ENCODE results near the gene BEND7. TPM values are rescaled to one million over a fixed set of nuclear protein-coding genes. Genes with fewer than 3 reads are reported as not detected.

Gene BEND7
- total and polyA plus RNA-seq, 2 of the 13 experiments (the other 11 are each of a cell fraction or from before 2014, with no cell fraction given), result 14.1 to 17.1 TPM

GRCh38 chr10:13481690-13482089 is 47.1 kb downstream of the BEND7 start (continued):
- TF ChIP-seq, protein P1, sequence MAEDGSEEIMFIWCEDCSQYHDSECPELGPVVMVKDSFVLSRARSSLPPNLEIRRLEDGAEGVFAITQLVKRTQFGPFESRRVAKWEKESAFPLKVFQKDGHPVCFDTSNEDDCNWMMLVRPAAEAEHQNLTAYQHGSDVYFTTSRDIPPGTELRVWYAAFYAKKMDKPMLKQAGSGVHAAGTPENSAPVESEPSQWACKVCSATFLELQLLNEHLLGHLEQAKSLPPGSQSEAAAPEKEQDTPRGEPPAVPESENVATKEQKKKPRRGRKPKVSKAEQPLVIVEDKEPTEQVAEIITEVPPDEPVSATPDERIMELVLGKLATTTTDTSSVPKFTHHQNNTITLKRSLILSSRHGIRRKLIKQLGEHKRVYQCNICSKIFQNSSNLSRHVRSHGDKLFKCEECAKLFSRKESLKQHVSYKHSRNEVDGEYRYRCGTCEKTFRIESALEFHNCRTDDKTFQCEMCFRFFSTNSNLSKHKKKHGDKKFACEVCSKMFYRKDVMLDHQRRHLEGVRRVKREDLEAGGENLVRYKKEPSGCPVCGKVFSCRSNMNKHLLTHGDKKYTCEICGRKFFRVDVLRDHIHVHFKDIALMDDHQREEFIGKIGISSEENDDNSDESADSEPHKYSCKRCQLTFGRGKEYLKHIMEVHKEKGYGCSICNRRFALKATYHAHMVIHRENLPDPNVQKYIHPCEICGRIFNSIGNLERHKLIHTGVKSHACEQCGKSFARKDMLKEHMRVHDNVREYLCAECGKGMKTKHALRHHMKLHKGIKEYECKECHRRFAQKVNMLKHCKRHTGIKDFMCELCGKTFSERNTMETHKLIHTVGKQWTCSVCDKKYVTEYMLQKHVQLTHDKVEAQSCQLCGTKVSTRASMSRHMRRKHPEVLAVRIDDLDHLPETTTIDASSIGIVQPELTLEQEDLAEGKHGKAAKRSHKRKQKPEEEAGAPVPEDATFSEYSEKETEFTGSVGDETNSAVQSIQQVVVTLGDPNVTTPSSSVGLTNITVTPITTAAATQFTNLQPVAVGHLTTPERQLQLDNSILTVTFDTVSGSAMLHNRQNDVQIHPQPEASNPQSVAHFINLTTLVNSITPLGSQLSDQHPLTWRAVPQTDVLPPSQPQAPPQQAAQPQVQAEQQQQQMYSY (CRISPR knock-in tag; IDR thresholded peaks at IDR 0.05), result no peak
- TF ChIP-seq KDM1A (CRISPR knock-in tag; IDR thresholded peaks at IDR 0.05) (no peak), ZFY (CRISPR knock-in tag; IDR thresholded peaks at IDR 0.05) (no peak), CBX2 (IDR thresholded peaks at IDR 0.05; ENCODE audit: low read depth, low read length) (no peak), CBX2 (CRISPR knock-in tag; IDR thresholded peaks at IDR 0.05; ENCODE audit: low read depth) (no peak), MBNL3 (CRISPR knock-in tag; conservative IDR thresholded peaks at IDR 0.05) (no peak), SKI (IDR thresholded peaks at IDR 0.05; ENCODE audit: partially characterized antibody) (no peak)
- TF ChIP-seq, protein P2, sequence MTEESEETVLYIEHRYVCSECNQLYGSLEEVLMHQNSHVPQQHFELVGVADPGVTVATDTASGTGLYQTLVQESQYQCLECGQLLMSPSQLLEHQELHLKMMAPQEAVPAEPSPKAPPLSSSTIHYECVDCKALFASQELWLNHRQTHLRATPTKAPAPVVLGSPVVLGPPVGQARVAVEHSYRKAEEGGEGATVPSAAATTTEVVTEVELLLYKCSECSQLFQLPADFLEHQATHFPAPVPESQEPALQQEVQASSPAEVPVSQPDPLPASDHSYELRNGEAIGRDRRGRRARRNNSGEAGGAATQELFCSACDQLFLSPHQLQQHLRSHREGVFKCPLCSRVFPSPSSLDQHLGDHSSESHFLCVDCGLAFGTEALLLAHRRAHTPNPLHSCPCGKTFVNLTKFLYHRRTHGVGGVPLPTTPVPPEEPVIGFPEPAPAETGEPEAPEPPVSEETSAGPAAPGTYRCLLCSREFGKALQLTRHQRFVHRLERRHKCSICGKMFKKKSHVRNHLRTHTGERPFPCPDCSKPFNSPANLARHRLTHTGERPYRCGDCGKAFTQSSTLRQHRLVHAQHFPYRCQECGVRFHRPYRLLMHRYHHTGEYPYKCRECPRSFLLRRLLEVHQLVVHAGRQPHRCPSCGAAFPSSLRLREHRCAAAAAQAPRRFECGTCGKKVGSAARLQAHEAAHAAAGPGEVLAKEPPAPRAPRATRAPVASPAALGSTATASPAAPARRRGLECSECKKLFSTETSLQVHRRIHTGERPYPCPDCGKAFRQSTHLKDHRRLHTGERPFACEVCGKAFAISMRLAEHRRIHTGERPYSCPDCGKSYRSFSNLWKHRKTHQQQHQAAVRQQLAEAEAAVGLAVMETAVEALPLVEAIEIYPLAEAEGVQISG (CRISPR knock-in tag; IDR thresholded peaks at IDR 0.05), result no peak
- TF ChIP-seq, protein P3, sequence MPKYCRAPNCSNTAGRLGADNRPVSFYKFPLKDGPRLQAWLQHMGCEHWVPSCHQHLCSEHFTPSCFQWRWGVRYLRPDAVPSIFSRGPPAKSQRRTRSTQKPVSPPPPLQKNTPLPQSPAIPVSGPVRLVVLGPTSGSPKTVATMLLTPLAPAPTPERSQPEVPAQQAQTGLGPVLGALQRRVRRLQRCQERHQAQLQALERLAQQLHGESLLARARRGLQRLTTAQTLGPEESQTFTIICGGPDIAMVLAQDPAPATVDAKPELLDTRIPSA (CRISPR knock-in tag; IDR thresholded peaks at IDR 0.05; ENCODE audit: borderline replicate concordance), result no peak
- TF ChIP-seq, protein P4, sequence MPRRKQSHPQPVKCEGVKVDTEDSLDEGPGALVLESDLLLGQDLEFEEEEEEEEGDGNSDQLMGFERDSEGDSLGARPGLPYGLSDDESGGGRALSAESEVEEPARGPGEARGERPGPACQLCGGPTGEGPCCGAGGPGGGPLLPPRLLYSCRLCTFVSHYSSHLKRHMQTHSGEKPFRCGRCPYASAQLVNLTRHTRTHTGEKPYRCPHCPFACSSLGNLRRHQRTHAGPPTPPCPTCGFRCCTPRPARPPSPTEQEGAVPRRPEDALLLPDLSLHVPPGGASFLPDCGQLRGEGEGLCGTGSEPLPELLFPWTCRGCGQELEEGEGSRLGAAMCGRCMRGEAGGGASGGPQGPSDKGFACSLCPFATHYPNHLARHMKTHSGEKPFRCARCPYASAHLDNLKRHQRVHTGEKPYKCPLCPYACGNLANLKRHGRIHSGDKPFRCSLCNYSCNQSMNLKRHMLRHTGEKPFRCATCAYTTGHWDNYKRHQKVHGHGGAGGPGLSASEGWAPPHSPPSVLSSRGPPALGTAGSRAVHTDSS (CRISPR knock-in tag; conservative IDR thresholded peaks at IDR 0.05), result no peak
- TF ChIP-seq, protein P5, sequence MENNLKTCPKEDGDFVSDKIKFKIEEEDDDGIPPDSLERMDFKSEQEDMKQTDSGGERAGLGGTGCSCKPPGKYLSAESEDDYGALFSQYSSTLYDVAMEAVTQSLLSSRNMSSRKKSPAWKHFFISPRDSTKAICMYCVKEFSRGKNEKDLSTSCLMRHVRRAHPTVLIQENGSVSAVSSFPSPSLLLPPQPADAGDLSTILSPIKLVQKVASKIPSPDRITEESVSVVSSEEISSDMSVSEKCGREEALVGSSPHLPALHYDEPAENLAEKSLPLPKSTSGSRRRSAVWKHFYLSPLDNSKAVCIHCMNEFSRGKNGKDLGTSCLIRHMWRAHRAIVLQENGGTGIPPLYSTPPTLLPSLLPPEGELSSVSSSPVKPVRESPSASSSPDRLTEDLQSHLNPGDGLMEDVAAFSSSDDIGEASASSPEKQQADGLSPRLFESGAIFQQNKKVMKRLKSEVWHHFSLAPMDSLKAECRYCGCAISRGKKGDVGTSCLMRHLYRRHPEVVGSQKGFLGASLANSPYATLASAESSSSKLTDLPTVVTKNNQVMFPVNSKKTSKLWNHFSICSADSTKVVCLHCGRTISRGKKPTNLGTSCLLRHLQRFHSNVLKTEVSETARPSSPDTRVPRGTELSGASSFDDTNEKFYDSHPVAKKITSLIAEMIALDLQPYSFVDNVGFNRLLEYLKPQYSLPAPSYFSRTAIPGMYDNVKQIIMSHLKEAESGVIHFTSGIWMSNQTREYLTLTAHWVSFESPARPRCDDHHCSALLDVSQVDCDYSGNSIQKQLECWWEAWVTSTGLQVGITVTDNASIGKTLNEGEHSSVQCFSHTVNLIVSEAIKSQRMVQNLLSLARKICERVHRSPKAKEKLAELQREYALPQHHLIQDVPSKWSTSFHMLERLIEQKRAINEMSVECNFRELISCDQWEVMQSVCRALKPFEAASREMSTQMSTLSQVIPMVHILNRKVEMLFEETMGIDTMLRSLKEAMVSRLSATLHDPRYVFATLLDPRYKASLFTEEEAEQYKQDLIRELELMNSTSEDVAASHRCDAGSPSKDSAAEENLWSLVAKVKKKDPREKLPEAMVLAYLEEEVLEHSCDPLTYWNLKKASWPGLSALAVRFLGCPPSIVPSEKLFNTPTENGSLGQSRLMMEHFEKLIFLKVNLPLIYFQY (CRISPR knock-in tag; IDR thresholded peaks at IDR 0.05; ENCODE audit: borderline replicate concordance), result no peak

Measured in HepG2 (cell line).